Glomerular endothelial cell (primary cell): Measurements from ENCODE around the gene KRCC1. TPM values are rescaled to one million over a fixed set of nuclear protein-coding genes. Genes with fewer than 3 reads are reported as not detected.

Experiments
- DNase-seq: peaks from one replicate; pipeline ENCODE4 v3.0.0-alpha.2; 2011; ENCODE audit warnings: low read depth, low spot score; ENCODE audit errors: extremely low read depth
- total RNA-seq: library from RNA; depleted of rRNA; stranded (reverse); fragments of >200 nt; gene quantifications from 2 replicates; pipeline ENCODE4 v1.2.3, GENCODE V29; 2015

KRCC1 gene
- total RNA-seq, 1 donor from 2014 or later: 16.4 TPM

DNA sequence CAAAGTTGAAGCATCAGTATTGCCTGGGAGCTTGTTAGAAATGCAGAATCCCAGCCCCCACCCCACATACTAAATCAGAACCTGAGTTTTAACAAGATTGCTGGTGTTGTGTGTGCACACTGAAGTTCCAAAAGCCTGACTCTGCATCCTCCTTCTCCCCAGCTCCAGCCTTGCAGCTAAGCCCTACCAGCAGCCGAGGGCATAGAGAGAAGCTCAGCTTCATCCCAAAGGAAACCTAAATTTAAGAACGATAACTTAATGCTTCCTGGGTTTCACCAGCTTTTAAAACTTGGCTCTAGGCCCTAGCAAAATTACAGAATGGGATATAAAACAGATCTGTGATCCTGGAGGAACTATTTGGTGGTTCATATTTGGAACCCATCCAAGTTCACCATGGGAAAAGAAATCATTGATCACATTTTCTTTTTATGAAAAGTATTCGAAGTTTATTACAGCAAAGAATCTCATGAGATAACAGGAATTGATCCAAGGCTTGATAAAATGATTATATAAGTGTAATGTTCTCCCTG lies 23.1 kb upstream of the KRCC1 start:
- DNase-seq: no peak

DNA sequence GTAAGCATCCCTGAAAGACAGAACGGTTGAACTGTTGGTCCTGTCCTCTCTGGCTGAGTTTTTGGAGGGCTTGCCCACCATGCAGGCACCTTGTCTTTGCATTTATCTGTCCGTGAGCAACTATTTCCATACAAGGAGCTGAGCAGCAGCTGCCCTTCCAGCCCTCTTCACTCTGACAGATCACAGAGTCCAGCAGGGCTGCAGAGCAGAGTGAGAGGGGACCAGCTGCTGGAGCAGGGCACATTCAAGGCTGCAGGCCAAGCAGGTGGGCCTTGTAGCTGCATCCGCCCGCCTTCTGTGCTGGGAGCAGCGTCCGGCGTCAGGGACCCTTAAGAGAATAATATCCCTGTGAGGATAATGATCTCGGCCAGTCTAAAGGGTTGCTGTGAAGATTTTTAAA lies 21.5 kb upstream of the KRCC1 start:
- DNase-seq: no peak

DNA sequence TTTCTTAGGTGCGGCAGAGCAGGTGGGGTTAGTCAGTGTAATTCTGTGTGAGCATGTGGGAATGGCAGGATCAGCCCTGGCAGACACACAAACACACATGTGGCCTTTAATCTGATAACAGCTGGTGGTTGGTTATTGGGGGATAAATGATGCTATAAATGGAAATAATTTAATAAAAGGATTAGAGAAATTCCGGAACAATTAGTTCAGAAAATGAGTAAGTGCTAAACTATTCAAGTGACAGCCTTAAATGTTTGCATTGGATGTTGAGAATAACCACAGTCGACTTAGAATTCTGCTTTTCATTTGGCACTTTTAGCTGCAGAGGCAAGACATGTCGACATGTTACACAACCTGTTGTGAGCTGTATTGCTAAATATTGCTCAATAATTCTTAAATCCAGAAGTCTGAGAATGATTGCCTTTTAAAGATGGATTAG lies 19.3 kb upstream of the KRCC1 start:
- no peak for DNase-seq

DNA sequence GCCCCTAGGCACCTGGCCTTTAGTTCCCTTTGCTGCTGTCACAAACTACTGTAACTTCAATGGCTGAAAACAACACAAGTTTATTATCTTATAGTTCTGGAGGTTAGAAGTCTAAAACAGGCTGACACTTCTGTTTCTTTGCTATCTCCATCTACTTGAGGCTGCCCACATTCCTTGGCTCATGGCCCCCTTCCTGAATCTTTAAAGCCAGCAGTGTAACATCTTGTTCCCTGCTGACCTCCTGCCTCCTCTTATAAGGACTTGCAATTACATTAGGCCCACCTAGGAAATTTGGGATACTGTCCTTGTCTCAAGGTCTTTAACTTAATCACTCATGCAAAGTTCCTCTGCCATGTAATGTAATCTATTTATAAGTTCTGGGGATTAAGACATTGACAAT lies 18.6 kb upstream of the KRCC1 start:
- DNase-seq: no peak

DNA sequence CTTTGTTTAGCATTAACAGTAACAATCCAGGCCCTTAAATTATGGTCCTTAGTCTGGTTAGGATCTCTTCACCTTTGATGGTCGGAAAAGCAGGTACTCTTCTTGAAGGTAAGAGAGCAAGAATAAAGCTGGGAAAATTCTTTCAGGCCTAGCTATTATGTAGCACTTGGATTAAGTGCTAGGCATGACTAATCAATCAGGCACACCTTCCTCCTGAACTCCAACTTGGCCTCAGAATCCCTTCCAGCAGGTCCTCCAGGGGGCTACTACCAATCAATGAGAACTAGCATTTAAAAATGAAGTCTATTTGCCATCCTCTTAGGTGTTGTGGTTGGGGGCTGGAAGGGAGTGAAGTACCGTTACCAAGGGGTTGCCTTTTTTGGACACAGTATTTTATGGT lies 15.8 kb upstream of the KRCC1 start:
- no peak for DNase-seq

DNA sequence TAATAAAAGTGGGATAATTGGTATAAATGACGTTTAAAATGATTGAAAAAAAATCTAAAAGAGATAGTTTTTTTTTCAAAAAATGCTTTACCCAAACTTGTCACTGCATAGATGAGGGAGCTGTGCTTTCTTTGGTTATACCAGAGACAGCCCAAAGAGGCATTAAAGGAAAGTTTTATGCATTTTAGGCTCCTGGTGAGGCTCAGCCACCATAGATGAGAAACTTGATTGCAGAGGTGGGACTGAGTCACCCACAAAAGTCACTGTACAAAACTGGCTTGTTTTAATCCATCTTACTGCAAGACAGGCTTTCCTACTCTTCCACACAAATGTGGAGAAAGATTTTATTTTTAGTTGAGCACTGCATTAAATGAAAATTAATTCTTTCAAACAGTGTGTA lies 14.5 kb upstream of the KRCC1 start:
- DNase-seq: no peak

DNA sequence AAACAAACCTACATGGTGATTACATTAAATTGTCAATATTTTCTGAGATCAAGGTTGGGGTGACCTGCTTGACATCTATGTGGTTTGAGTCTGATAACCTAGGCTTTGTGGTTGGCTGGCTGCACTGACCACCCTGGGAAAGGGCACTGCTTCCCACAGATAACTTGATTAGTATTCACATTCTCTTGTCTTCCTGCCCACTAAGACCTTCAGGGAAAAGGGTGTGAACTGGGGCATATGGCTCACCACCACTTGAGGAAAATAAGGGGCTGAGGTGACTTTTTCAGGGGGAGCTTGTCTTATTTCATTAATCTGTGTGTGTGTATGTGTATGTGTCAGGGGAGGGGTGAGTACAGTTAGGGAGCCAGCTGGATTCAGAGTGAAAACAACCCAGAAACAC lies 13.5 kb upstream of the KRCC1 start:
- DNase-seq: no peak

DNA sequence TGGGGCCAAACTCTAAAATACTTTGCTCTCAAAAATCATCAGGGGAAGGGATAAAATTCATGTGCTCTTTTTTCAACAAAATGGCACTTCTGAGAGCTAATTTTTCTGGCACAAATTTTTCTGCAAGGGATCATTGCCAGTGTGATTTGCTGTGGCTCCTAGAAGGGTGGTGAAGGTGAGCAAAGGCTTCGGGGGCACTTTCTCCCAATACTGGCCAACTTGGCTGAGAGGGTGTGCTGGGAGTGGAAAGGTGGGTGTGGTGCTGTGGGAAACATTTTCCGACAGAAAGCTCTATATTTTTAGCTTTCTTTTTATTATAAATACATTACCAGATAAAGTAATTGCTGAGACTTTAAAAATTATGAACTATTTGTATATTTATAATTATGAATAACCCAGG lies 12.5 kb upstream of the KRCC1 start:
- DNase-seq: no peak

DNA sequence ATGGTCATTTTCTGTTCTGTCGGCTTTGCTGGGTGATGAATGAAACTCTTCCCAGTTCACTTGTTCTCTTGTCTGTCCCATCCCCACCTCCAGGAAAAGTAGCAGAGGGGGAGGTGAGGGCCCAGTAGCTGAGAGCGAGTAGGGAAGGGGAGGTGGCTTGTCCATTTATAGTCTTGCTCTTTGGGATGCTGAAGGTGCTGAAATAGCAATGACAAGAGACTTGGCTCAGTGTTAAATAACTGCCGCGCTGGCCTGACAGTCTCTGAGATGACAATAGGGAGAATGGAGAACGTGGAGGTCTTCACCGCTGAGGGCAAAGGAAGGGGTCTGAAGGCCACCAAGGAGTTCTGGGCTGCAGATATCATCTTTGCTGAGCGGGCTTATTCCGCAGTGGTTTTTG lies 12.0 kb upstream of the KRCC1 start, which contains the start of gene SMYD1:
Gene SMYD1 (plus strand): TSS at position 228 of the 400 bp plus-strand sequence. CDS start 40 bp downstream, at position 268.
- DNase-seq: no peak

DNA sequence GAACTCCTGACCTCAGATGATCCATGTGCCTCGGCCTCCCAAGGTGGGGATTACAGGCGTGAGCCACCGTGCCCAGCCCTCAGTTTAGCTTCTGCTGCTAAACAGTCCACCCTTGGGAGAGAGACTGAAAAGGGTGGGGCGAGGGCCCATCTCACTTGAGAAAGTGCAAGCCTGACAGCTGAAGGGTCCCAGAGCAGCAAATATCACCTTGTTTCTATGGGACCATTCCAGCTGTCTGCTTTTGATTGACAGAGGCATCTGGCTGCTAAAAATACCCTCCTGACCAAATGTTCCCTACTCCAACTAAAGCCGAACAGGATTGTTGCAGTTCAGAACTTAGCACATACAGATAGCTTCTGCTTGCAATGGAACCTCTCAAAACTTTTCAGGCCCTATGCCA lies 11.6 kb upstream of the KRCC1 start:
- no peak for DNase-seq

DNA sequence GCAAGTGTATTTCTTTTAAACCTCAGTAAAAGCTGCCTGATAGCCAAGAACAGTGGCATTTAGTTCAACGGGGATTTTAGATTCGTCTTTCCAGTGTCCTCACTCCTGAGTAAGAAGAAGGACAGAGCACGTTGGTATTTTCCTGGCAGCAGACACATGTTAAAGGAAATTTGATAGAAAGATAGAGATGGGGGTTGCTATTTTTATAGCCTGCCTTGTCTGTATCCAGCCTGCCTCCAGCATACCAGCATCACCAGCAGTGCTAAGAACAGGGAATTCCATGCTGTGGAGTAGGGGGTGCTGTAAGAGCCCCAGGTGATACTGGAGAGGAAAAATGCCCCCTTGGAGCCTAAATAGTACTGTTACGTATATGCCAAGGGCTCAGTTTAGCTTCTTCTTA lies 11.0 kb upstream of the KRCC1 start:
- no peak for DNase-seq

DNA sequence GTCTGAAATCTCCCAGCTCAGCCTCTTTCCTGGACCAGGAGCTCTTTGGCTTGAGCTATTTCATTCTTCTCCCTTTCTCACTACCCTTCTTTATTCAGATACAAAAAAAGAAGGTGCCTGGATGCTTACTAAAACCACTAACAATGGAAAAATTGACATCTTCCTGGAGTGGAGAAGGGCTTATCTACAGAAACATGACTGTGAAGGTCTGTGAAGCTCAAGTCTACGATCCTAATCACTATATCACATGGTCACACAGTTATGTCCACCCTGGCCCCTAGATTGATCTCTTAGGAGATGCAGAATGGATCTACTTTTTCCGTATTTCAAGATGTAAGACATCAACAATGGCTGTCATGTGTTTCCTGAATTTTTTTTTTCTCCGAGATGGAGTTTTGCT lies 5.7 kb upstream of the KRCC1 start:
- DNase-seq: no peak

DNA sequence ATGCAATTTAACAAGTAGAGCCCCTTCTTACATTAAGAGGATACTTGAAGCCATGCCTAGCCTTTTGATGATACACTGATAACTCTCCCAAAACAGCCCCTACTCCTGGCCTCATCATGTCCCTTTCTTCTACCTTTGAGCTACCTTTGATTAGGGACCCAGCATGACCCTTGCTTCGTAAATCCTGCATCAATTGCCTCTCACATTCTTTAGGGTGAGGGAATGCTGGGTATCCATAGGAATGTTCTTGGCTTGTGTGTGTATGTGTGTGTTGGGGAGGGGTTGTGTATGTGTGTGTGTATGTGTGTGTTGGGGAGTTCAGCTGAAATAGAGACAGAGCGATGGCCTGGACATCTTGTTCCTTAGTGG lies 5.3 kb upstream of the KRCC1 start:
- no peak for DNase-seq

DNA sequence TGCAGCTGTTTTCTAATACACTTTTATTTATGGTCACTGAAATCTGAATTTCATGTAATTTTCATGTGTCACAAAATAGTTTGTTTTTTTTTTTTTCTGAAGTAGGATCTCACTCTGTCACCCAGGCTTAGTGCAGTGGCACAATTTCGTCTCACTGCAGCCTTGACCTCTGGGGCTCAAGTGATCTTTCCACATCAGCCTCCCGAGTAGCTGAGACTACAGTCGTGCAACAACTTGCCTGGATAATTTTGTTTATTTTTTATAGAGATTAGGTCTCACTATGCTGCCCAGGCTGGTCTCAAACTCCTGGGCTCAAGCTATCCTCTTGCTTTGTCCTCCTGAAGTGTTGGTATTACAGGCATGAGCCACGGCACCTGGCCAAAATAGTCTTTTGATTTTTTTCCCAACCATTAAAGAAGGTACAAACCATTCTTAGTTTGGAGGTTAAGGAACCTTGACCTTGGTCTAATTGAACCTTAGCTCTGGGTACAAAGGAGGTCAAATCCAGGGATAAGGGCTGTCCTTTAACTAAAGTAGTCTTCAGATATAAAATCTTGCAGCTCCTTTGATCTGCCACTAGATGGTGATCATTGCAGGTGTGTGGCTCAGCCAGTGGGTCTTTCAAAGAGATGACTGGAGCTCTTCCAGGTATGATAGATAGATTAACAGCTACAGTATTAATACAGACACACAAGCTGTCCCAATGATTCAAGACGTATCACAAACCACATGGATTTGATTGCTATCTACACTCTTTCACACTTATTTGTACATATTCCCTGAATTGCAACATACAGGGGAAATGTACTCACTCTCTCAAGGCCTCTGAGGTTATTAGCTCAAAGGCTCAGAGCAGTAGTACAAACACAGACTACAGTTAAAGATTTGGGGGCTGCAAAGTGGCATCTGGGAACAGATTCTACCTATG lies 4.7 kb upstream of the KRCC1 start:
- no peak for DNase-seq

DNA sequence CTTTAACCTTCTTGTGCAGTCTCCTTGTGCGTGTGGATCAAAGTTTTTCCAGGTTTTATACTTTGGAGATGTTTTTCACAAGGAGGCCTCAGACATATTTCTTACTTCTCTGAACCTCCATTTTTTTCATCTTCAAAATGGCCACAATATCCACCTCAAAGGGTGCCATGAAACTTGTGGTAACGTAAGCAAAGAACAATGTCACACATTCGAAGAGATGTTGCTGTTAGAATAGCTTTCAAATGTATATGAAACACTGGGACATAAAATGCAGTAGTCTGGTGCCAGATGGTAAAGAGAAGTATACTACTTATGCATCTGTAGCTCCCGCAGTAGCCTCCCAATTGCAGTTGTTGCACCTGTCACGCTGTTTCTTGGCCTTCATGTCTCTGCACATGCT lies 2.6 kb upstream of the KRCC1 start:
- no peak for DNase-seq

DNA sequence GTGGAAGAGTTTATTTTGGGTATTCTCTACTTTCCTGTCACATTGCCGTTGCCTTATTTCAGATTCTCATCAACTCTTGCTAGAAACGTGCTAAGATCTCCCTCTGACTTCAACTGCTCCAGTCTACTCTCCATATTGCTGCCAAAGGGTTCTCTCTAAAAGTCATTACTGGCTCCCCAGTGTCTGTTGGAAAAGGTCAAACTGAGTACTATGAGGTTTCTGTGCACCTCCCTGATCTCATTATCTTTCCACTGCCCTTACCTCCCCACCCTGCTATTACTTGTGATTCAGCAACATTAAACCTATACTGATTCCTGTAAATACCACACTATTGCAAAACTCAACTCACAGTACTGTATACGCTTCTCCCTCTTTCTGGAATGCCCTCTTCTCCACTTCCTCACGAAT lies 1.9 kb upstream of the KRCC1 start:
- no peak for DNase-seq

DNA sequence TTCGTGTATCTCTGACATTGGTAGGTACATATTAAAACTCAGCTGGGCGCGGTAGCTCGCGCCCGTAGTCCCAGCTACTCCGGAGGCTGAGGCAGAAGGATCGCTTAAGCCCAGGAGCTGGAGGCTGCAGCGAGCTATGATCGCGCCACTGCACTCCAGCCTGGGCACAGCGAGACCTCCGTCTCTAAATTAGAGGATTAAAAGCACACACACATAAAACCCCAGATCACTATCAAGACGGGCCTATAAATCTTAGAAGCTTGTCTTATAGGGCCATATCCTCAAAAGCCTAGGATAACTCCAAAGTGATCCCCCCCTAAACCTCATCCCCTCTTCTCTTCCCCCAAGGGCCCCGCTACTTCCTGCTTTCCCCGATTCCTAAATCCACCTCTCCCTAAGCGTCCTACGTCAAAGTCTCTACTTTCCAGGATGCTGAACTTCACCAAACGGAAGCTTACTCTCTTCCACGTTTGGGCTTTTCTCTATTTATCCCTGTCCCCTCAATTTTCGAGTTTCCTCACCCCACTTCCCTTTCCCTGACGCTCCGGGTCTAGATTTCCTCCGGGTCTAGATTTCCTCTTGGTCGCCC lies 707 bp downstream of the KRCC1 start:
- no peak for DNase-seq

DNA sequence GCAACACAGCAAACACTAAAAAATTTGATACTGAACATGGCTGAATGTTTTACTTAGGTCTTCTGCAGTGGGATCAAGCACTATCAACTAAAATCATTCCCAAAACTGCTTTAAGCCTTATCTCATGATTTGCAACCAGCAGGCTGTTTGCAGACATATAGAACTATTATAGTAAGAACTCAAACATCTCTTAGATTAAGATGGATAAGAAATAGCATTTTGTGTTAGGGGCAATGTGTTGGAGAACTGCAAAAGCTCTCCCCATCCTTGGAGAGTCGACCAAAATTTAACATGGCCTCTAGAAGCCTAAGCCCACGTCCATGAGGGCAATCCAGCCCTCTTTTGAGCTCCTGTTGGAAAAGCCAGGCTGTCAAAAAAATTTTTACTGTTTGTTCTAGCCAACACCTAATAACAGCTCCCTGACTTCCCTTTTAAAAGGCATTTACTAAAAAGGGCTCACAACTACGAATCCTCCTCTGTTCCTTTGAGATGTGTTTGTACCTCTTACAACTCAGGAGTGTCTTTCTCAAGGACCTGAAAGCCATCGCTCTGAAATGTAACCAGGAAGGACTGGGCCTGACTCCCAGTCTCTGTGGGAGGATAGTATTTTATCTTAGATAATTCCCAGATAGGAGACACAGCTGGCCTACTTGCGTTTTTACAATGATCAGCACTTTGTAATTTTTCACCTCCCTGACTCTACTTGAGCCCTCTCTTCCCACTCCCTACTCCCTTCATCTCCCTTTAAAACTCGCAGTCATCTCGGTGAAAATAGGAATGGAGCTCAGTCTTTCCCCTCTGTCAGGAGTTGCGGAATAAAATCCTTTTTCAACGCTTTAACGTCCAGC lies 1.4 kb downstream of the KRCC1 start:
- no peak for DNase-seq

DNA sequence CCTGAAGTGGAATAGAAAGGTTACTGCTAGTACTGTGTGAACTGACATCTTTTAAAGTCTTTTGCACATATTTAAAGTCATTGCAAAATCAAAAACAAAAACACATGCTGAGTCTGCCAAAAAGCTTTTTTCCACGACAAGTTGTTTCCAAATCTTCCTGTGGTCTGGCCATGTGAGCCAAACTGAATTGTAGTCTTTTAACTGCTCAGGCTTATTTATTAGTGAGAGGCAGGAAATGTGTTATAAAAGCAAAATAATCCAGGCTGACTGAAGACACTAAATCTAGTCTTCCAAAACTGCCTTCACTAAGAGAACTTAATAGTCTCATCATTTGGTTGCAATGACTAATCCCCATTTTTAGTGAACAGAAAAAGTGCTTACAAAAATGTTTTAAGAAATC lies 2.3 kb downstream of the KRCC1 start:
- no peak for DNase-seq

DNA sequence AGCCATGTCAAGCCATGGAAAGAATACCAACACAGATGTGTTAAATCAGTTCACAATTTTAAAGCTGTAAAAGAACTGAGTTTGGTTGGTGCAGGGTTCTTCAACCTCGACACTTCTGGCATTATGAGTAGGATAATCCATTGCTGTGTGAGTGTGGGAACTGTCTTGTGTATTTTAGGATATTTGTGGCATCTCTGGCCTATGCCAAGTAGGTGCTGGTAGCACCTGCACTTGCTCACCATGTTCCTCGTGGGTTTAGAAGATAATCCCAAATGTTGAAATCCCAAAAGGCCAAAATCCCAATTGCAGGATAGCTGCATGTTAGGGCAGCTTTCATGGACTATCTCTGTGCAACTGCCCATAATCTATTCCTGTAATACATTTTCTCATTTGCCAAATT lies 3.8 kb downstream of the KRCC1 start:
- DNase-seq: no peak

DNA sequence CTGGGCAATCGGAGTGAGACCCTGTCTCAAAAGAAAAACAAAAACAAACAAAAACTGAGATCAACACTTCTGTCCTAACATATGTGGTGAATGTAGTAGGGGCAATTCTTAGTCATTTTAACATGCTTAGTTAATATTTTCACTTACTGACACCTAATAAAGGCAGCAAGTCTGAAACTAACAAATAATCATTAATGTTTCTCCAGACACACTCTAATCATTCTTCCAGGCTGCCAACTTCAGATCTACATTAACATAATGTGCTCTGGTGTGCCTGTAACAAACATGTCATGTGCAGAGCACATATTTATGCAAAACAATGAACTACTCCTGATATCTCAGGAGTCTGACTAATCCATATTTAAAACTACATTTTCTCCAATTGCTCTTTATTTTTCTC lies 6.0 kb downstream of the KRCC1 start:
- no peak for DNase-seq
